ENCODE measurements around the gene CLK2. TPM values are rescaled to one million over a fixed set of nuclear protein-coding genes. Genes with fewer than 3 reads are reported as not detected.
"Not testable (repeated sequence)": the region's sequence is repeated elsewhere in the genome, so short reads cannot be mapped to it uniquely, and the experiment has no call there.

The CLK2 gene
- polyA plus RNA-seq, 1 experiment = 40.5 TPM

DNA sequence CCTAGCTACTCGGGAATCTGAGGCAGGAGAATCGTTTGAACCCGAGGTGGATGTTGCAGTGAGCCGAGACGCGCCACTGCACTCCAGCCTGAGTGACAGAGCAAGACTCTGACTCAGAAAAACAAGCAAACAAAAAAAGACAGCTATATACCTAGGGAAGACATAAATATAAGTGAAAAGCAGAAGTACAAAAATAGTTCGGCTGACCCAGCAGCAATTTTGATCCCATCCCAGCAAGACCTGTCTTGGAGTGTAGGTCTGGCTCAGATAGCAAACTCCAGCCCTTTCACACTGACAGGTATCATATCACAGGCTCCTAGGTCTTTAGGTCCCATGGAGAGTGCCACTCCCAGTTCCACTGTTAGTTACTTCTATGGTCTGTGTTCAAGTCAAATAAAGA, 50.3 kb downstream of the CLK2 start:
- Histone ChIP-seq H3K27me3 (ENCODE audit: control insufficient read depth, insufficient read depth, low read length) (no peaks in the 10 kb centered on the region), H3K27ac (ENCODE audit: low read depth, low read length) (no peak overlapping the region), H3K9me3 (ENCODE audit: control insufficient read depth, insufficient read depth, low read length) (no peaks in the 10 kb centered on the region), H3K4me3 (ENCODE audit: low read depth, low read length) (no peak overlapping the region)
- TF ChIP-seq, protein P1, sequence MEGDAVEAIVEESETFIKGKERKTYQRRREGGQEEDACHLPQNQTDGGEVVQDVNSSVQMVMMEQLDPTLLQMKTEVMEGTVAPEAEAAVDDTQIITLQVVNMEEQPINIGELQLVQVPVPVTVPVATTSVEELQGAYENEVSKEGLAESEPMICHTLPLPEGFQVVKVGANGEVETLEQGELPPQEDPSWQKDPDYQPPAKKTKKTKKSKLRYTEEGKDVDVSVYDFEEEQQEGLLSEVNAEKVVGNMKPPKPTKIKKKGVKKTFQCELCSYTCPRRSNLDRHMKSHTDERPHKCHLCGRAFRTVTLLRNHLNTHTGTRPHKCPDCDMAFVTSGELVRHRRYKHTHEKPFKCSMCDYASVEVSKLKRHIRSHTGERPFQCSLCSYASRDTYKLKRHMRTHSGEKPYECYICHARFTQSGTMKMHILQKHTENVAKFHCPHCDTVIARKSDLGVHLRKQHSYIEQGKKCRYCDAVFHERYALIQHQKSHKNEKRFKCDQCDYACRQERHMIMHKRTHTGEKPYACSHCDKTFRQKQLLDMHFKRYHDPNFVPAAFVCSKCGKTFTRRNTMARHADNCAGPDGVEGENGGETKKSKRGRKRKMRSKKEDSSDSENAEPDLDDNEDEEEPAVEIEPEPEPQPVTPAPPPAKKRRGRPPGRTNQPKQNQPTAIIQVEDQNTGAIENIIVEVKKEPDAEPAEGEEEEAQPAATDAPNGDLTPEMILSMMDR (IDR thresholded peaks at IDR 0.05; ENCODE audit: low read depth, low read length) = no peak
- CTCF ChIA-PET = interaction anchor here (1.2 to 3.5 kb wide), 3 partner anchors 16 to 29 kb away, joined by 4 to 20 read pairs (median 17); partner anchors contain the start of gene THBS3
- DNase-seq (ENCODE audit: low read depth, low spot score) = no peak
- POLR2A ChIA-PET = no interaction called here

DNA sequence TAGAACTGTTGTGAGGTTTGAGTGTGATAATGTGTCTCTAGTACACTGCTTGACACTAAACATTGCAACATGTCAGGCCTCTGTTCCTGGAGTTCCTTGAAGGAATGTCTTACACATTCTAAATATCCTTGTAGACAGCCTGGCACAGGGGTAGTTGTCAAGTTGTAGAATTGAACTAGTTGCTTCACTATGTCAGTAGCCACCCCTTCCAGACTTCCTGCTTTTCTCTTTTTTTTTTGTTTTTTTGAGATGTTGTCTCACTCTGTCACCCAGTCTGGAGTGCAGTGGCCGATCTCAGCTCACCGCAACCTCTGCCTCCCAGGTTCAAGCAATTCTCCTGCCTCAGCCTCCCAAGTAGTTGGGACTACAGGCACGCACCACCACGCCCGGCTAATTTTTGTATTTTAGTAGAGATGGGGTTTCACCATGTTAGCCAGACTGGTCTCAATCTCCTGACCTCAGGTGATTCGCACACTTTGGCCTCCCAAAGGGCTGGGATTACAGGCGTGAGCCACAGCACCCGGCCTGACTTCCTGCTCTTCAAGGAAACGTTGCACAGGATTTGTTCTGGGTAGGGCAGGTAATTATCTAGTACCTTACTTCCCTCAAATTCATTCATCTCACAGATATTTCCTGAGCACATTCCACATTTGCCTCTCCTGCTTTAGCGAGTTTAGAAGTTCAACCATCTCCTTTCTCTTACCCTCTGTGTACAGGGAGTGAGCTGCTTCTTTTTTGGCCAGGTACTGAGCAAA, 52.9 kb downstream of the CLK2 start:
- POLR2A ChIA-PET; H3K9me3 ChIP-seq (ENCODE audit: control insufficient read depth, insufficient read depth, low read length); H3K27ac ChIP-seq (ENCODE audit: low read depth, low read length); H3K4me3 ChIP-seq (ENCODE audit: low read depth, low read length); DNase-seq (ENCODE audit: low read depth, low spot score); H3K27me3 ChIP-seq (ENCODE audit: control insufficient read depth, insufficient read depth, low read length): not testable (repeated sequence)
- CTCF ChIA-PET = interaction anchor here (1.1 kb wide), 1 partner anchor 30 kb away, joined by 4 read pairs; no protein-coding TSS in a partner anchor

DNA sequence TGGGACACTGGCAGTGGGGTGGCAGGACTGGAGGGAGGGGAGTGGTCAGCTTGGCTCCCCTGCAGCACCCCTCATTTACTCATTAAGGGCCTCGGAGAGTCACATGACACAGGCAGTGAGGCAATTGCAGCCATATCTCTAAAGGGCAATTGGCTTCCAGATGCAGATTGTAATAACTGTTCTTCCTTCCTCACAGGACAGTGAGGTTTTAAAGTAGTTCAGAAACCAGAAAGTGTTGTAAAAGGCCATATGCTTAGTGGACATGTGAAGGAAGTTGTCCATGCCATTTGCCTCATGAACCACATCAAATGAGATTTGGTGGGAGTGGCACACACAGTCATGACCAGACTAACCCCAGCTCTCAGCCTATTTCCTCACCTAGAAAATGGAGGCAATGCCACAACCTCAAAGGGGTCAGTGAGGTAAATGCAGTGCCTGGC, 53.7 kb downstream of the CLK2 start:
- CTCF ChIA-PET = interaction anchor here (0.9 kb wide), 1 partner anchor 13 kb away, joined by 5 read pairs; no protein-coding TSS in a partner anchor
- TF ChIP-seq, protein P1 (IDR thresholded peaks at IDR 0.05; ENCODE audit: low read depth, low read length) = no peak

DNA sequence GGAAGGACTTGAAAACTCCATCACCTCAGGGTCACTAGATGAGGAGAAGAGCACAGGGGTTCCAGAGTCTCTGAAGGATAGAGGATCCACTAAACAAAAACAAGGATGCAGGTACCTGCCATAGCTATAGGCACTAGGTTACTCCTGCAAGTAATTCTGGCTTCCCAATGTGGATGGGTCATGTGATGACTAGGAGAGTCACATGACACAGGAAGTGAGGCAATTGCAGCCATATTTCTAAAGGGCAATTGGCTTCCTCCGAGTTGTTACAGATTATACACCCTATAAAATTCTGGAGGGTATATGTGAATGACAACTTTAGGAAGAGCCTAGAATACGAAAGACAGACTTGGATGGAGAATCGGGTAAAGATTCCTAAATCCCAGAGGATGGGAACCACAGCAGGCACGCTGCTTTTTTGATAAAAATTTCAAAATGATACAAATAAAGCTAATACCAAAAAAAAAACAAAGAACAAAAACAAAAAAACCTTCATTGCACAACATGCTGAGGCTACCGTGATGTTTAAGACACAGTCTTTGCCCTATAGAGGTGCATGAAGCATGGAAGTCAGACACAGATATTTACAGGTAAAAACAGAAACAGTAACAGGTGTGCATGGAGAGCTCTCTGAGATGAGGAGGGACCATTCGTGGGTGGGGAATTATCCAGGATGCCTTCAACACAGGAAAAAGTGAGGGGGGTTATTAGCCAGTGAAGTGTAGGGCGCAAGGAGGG, 54.3 kb downstream of the CLK2 start:
- H3K27me3 ChIP-seq (ENCODE audit: control insufficient read depth, insufficient read depth, low read length) = no peaks in the 10 kb centered on the region
- TF ChIP-seq, protein P1 (IDR thresholded peaks at IDR 0.05; ENCODE audit: low read depth, low read length) = no peak
- POLR2A ChIA-PET = no interaction called here
- CTCF ChIA-PET = interaction anchor here (0.9 to 1.7 kb wide), 2 partner anchors 12 to 33 kb away, joined by 5 to 6 read pairs; no protein-coding TSS in a partner anchor
- H3K9me3 ChIP-seq (ENCODE audit: control insufficient read depth, insufficient read depth, low read length) = no peaks in the 10 kb centered on the region
- H3K27ac ChIP-seq (ENCODE audit: low read depth, low read length) = no peak overlapping the region
- H3K4me3 ChIP-seq (ENCODE audit: low read depth, low read length) = no peak overlapping the region
- DNase-seq (ENCODE audit: low read depth, low spot score) = no peak

More for the DNA sequence above, 53.7 kb downstream of the CLK2 start:
- Histone ChIP-seq H3K4me3 (ENCODE audit: low read depth, low read length) (no peak overlapping the region), H3K9me3 (ENCODE audit: control insufficient read depth, insufficient read depth, low read length) (no peaks in the 10 kb centered on the region), H3K27me3 (ENCODE audit: control insufficient read depth, insufficient read depth, low read length) (no peaks in the 10 kb centered on the region), H3K27ac (ENCODE audit: low read depth, low read length) (no peak overlapping the region)
- DNase-seq (ENCODE audit: low read depth, low spot score) = no peak
- POLR2A ChIA-PET = no interaction called here

DNA sequence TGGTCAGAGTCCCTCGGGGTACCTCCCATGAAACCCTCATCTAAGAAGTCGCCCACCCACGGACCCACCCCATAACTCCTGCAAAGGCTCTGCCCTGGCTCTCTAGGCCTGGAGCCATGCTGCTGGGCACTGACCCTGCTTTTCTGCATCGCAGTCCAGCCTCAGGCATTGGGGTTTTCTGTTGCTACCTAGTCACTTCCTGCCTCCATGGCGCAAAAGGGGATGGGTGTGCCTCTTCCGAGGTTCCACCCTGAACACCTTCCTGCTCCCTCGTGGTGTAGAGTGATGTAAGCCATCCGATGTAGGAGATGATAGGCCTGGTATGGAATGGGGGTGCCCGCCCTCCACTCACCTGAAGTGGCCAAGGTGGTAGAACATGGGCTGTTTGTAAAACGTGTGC, 58.6 kb downstream of the CLK2 start:
- CTCF ChIA-PET; H3K27me3 ChIP-seq (ENCODE audit: control insufficient read depth, insufficient read depth, low read length): not testable (repeated sequence)

More for the DNA sequence above, 58.6 kb downstream of the CLK2 start:
- H3K9me3 ChIP-seq (ENCODE audit: control insufficient read depth, insufficient read depth, low read length); POLR2A ChIA-PET; H3K4me3 ChIP-seq (ENCODE audit: low read depth, low read length); H3K27ac ChIP-seq (ENCODE audit: low read depth, low read length); DNase-seq (ENCODE audit: low read depth, low spot score): not testable (repeated sequence)

Other genes starting within 250 kb of the CLK2 start
- gene DCST2, start 239.7 kb downstream of the CLK2 start, polyA plus RNA-seq (2011; rRNA removed) = 0.07 and 0.19 TPM in 2 replicates
- gene DCST1, start 239.7 kb downstream of the CLK2 start, polyA plus RNA-seq (2011; rRNA removed) = not detected in 2 replicates
- gene ADAM15, start 222.2 kb downstream of the CLK2 start, polyA plus RNA-seq (2011; rRNA removed) = 25.9 and 37.5 TPM in 2 replicates
- 10.1 and 12.9 TPM in 2 replicates for gene EFNA4, start 209.8 kb downstream of the CLK2 start, polyA plus RNA-seq (2011; rRNA removed)
- 0.51 and 0.56 TPM in 2 replicates for gene EFNA3, start 194.7 kb downstream of the CLK2 start, polyA plus RNA-seq (2011; rRNA removed)
- 1.1 and 1.4 TPM in 2 replicates for gene EFNA1, start 145.6 kb downstream of the CLK2 start, polyA plus RNA-seq (2011; rRNA removed)
- 29.5 and 31.4 TPM in 2 replicates for gene SLC50A1, start 137.7 kb downstream of the CLK2 start, polyA plus RNA-seq (2011; rRNA removed)
- 16.8 and 35.6 TPM in 2 replicates for gene DPM3, start 133.0 kb downstream of the CLK2 start, polyA plus RNA-seq (2011; rRNA removed)
- gene KRTCAP2, start 100.2 kb downstream of the CLK2 start, polyA plus RNA-seq (2011; rRNA removed) = 102 and 131 TPM in 2 replicates
- gene TRIM46, start 99.7 kb downstream of the CLK2 start, polyA plus RNA-seq (2011; rRNA removed) = 2.9 and 3.8 TPM in 2 replicates
- gene THBS3, start 65.6 kb downstream of the CLK2 start, polyA plus RNA-seq (2011; rRNA removed) = 32.5 and 34.6 TPM in 2 replicates
- gene MTX1, start 64.8 kb downstream of the CLK2 start, polyA plus RNA-seq (2011; rRNA removed) = 44.6 and 62.3 TPM in 2 replicates
- 10.2 and 12.3 TPM in 2 replicates for gene ENTREP3, start 18.0 kb downstream of the CLK2 start, polyA plus RNA-seq (2011; rRNA removed)
- gene SCAMP3, start 11.1 kb downstream of the CLK2 start, polyA plus RNA-seq (2011; rRNA removed) = 104 and 115 TPM in 2 replicates
- gene HCN3, start 4.0 kb upstream of the CLK2 start, polyA plus RNA-seq (2011; rRNA removed) = 1.5 and 1.7 TPM in 2 replicates
- not detected in 2 replicates for gene PKLR, start 27.9 kb upstream of the CLK2 start, polyA plus RNA-seq (2011; rRNA removed)
- 140 and 146 TPM in 2 replicates for gene FDPS, start 35.4 kb upstream of the CLK2 start, polyA plus RNA-seq (2011; rRNA removed)
- 20.9 and 22.4 TPM in 2 replicates for gene RUSC1, start 47.4 kb upstream of the CLK2 start, polyA plus RNA-seq (2011; rRNA removed)

Measured in AG04450 (cell line).